Ectodermal cell (in vitro differentiated cells): Measurements from ENCODE around the gene WBP4.
"Not testable (repeated sequence)": the region's sequence is repeated elsewhere in the genome, so short reads cannot be mapped to it uniquely, and the experiment has no call there.

Source experiments
- H3K27ac ChIP-seq: 2 replicates; pipeline ENCODE4 v1.7.0; 2013; ENCODE audit warnings: mild to moderate bottlenecking, low read depth, low read length; ENCODE audit not compliant: insufficient read depth, poor library complexity, severe bottlenecking
- H3K27me3 ChIP-seq: 2 replicates; pipeline ENCODE4 v1.7.0; 2013; ENCODE audit warnings: mild to moderate bottlenecking, low read length; ENCODE audit not compliant: insufficient read depth, control insufficient read depth, poor library complexity, severe bottlenecking
- H3K36me3 ChIP-seq: one replicate; pipeline ENCODE4 v1.7.0; 2013; ENCODE audit warnings: low read length; ENCODE audit not compliant: control insufficient read depth, insufficient read depth
- H3K4me1 ChIP-seq: one replicate; pipeline ENCODE4 v1.7.0; 2013; ENCODE audit warnings: low read length; ENCODE audit not compliant: control insufficient read depth, insufficient read depth
- H3K4me3 ChIP-seq: 2 replicates; pipeline ENCODE4 v1.7.0; 2013; ENCODE audit warnings: low read depth, low read length, control low read depth; ENCODE audit not compliant: insufficient read depth
- H3K9me3 ChIP-seq: 2 replicates; pipeline ENCODE4 v1.7.0; 2013; ENCODE audit warnings: mild to moderate bottlenecking, low read length, moderate library complexity; ENCODE audit not compliant: control insufficient read depth
- WGBS, 2 experiments: methylation state at CpG; one replicate each; pipeline ENCODE4 v1.1.7; 2013; ENCODE audit warnings: missing lambda C conversion rate in 2 of 2; 5-methylcytosine and 5-hydroxymethylcytosine counted together

Gene WBP4

GRCh38 chr13:41025518-41025917 lies 35.8 kb upstream of the WBP4 start:
- Histone ChIP-seq H3K4me1 (no peaks in the 10 kb centered on the region), H3K4me3 (no peak overlapping the region), H3K9me3 (no peaks in the 10 kb centered on the region), H3K27me3 (no peaks in the 10 kb centered on the region), H3K27ac (no peak overlapping the region), H3K36me3 (no peaks in the 10 kb centered on the region)
- WGBS, 2 experiments = 91 to 94% methylated on average over 3 to 4 of the region's 4 CpGs

GRCh38 chr13:41026788-41027187 lies 34.5 kb upstream of the WBP4 start:
- Histone ChIP-seq H3K36me3 (no peaks in the 10 kb centered on the region), H3K27ac (no peak overlapping the region), H3K4me1 (no peaks in the 10 kb centered on the region), H3K9me3 (no peaks in the 10 kb centered on the region), H3K4me3 (no peak overlapping the region), H3K27me3 (no peaks in the 10 kb centered on the region)
- 95 to 100% methylated on average over 8 of the region's 8 CpGs for WGBS, 2 experiments

GRCh38 chr13:41028051-41028450 lies 33.3 kb upstream of the WBP4 start:
- WGBS, 2 experiments = 91 to 94% methylated on average over 2 of the region's 2 CpGs
- H3K36me3 ChIP-seq = no peaks in the 10 kb centered on the region
- no peaks in the 10 kb centered on the region for H3K27me3 ChIP-seq
- H3K4me3 ChIP-seq = no peak overlapping the region
- no peaks in the 10 kb centered on the region for H3K4me1 ChIP-seq
- H3K27ac ChIP-seq = no peak overlapping the region
- H3K9me3 ChIP-seq = no peaks in the 10 kb centered on the region

- Histone ChIP-seq H3K27ac (no peak overlapping the region), H3K4me1 (no peaks in the 10 kb centered on the region), H3K4me3 (no peak overlapping the region), H3K36me3 (no peaks in the 10 kb centered on the region), H3K27me3 (no peaks in the 10 kb centered on the region), H3K9me3 (no peaks in the 10 kb centered on the region)
- 88 to 94% methylated on average over 2 of the region's 2 CpGs for WGBS, 2 experiments
Measured at GRCh38 chr13:41029629-41030028, 31.7 kb upstream of the WBP4 start.

- H3K4me3 ChIP-seq = no peak overlapping the region
- H3K9me3 ChIP-seq = no peaks in the 10 kb centered on the region
- no peaks in the 10 kb centered on the region for H3K27me3 ChIP-seq
- no peak overlapping the region for H3K27ac ChIP-seq
- WGBS, 2 experiments = 93 to 94% methylated on average over 2 of the region's 2 CpGs
- no peaks in the 10 kb centered on the region for H3K4me1 ChIP-seq
- H3K36me3 ChIP-seq = no peaks in the 10 kb centered on the region
Measured at GRCh38 chr13:41032691-41033376, 28.5 kb upstream of the WBP4 start.

GRCh38 chr13:41034382-41034781 lies 26.9 kb upstream of the WBP4 start:
- H3K36me3 ChIP-seq = no peaks in the 10 kb centered on the region
- no peak overlapping the region for H3K27ac ChIP-seq
- H3K27me3 ChIP-seq = no peaks in the 10 kb centered on the region
- 92 to 97% methylated on average over 3 of the region's 4 CpGs for whole genome bisulfite sequencing, 2 experiments
- no peak overlapping the region for H3K4me3 ChIP-seq
- H3K9me3 ChIP-seq = no peaks in the 10 kb centered on the region
- H3K4me1 ChIP-seq = no peaks in the 10 kb centered on the region

GRCh38 chr13:41034881-41035280 lies 26.4 kb upstream of the WBP4 start:
- 94 to 95% methylated on average over 5 of the region's 5 CpGs for WGBS, 2 experiments
- no peaks in the 10 kb centered on the region for H3K36me3 ChIP-seq
- no peaks in the 10 kb centered on the region for H3K9me3 ChIP-seq
- no peaks in the 10 kb centered on the region for H3K27me3 ChIP-seq
- H3K27ac ChIP-seq = no peak overlapping the region
- no peak overlapping the region for H3K4me3 ChIP-seq
- H3K4me1 ChIP-seq = no peaks in the 10 kb centered on the region

GRCh38 chr13:41036557-41036956 lies 24.8 kb upstream of the WBP4 start:
- H3K27me3 ChIP-seq, H3K4me1 ChIP-seq, H3K27ac ChIP-seq, H3K36me3 ChIP-seq, H3K4me3 ChIP-seq, H3K9me3 ChIP-seq: not testable (repeated sequence)
- WGBS, 2 experiments = 85 to 93% methylated on average over 4 of the region's 5 CpGs

GRCh38 chr13:41039746-41040145 lies 21.6 kb upstream of the WBP4 start:
- Histone ChIP-seq H3K27ac (no peak overlapping the region), H3K27me3 (no peaks in the 10 kb centered on the region), H3K4me1 (no peaks in the 10 kb centered on the region), H3K9me3 (no peaks in the 10 kb centered on the region), H3K36me3 (no peaks in the 10 kb centered on the region), H3K4me3 (no peak overlapping the region)

GRCh38 chr13:41040584-41041334 lies 20.6 kb upstream of the WBP4 start:
- H3K4me1 ChIP-seq = no peaks in the 10 kb centered on the region
- H3K36me3 ChIP-seq = no peaks in the 10 kb centered on the region
- WGBS, 2 experiments = 90 to 92% methylated on average over 9 of the region's 9 CpGs
- no peaks in the 10 kb centered on the region for H3K9me3 ChIP-seq
- H3K27me3 ChIP-seq = no peaks in the 10 kb centered on the region
- H3K27ac ChIP-seq = no peak overlapping the region
- no peak overlapping the region for H3K4me3 ChIP-seq
